Hippocampal formation (tissue), 2 donors: ENCODE measurements around the gene LINC01488.

ENCODE experiments used
- DNase-seq, 2 donors: peaks; one replicate each; lab custom pipeline; 2025; lab: John Stamatoyannopoulos, UW

Gene LINC01488

DNA sequence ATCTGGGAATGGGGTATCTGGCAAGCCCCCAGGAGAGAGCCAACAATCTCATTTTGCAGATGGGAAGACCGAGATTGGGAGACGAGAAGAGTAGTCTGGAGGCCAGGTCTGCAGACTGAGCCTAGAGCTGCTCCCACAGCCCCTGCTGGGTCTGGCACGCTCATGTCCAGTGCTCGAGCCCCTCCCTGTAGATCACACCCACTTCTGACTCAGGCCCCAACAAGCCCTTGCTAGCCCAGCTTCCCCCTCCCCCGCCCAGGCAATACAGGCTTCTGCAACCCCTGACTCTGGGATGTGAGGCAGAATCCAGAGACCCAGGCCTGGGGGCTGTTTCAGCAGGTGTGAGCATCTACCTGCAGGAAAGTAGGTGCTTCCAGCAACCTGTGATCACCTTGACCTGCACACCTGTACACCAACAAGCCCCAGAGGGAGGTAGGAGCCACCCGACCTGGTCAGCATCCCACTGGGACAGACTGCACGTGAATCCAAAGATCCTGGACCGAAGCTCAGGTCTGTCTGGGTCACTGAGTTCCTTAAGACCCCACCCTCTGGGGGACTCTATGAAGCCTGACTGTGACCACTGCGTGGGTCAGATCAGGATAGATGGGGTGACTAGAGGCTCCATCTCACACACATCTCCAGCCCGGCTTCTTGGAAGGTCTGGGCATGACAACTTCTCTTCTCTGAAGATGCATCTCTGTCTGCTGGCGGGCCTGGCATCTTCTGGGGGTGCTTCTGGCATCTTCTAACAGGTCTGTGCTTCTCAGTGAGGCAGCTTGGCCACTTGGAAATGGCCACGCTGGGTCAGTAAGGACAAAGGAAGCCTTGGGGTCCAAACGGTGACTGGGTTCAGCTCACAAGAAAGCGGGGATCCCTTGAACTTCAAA, 29.3 kb downstream of the LINC01488 start:
- DNase-seq, result no peak

DNA sequence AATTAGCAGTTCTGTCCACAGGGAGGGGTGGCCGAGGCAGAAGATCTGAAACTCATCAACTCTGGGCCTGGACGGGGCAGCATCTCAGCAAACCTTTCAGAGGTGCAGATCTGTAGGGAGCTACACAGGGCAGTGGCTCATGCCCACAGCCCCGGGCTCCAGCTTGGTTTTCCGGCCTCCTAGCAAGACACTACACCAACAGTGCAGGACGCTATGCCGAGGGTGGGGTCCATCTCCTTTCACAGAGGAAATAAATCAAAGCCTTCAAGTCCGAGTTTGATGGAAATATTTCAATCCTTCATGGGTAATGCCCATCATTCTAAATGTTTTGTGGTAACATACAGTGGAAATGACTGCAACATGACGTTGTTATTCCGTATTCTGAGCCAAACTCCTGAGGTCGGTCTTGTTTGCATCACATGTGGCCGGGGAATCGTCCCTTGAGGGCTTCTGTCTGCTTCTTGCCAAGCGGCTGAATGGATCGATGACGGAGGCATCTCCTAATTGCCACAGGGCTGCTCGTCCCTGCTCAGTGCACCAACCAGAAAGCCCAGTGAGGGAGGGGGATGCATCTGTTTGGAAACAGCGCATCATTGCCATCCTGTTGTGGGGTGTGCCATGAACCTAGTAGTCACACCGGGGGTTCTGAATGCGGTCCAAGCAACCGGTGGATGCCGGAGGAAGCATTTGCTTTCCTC, 30.0 kb downstream of the LINC01488 start:
- no peak for DNase-seq

DNA sequence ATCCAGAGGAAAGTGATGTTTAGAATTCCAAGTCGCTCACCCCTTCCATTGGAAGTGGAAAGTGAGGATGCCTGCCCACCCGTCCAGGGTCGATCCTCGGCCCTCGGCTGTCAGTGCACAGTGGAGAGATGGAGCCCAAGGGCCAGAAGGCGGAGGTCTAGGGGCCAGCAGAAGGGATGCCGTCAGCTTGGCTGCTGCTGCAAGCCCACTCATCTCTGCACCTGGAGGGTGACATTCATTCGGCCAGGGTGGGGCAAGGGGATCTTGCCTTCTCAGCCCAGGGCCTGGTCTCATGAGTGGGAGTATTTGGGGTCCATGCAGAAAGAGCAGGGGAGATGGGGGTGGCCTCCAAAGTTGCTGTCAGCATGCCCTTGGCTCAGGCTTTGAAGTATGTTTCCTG, 30.7 kb downstream of the LINC01488 start:
- no peak for DNase-seq

DNA sequence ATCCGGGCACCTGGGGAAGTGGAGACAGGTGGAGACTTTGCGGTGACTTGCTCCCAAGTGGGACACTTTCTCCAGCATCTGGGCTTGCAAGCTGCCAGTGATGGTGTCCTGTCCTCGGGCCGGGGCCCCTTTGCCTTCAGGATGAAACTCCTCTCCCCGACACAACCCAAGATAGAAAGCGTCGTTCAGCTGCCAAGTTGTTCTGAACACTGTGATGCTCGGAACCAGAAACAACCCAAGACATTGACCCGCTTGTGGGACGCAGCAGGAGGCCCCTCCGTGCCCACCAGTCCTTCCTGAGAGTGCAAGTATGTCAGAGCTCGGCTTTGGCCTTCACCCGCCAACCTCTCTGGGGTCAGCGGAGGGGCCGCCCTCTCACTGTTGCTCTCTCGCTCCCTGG, 31.3 kb downstream of the LINC01488 start:
- no peak for DNase-seq

DNA sequence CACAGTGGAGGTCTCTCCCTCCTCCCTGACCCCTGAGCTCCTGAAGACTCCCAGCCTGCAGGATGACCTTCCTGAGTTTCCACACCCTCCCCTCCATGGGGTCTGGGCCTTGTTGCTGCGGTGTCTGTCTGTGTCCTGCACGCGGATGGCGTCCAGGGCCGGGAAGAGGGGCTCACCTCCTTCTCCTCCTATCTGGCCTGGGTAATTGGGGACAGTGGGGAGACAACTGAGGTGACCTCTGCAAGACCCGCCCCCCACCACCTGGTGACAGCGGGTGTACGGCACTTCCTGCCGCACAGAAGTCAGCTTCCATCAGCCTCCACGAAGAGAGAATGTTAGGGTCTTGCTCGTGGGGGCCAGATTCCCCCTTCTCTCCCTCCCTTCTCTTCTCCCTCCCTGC, 31.7 kb downstream of the LINC01488 start:
- DNase-seq, result no peak

DNA sequence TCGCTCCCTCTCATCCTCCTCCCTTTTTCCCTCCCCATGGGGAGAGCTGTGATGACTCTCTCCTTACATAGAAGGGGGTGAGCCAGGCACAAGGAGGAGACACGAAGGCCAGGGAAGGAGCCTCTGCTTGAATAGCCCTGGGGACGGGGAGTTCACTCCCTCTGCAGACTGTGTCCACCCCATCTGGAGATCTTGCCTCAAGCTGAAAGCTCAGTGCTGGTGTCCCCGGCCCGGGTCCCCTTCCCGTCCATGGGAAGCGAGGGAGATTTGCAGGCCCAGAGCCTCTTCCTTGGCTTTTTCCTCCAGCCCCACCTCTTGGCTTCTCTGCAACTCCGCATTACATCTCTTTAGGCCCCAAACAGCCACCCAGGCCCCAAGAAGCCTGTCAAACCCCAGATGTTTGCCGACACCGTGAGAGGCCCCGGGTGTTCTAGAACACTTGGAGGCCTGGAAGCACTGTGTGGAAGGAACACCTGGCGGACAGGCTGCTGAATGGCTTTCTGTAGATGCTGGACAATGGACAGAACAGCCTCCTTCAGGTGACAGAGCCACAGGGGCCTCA, 32.3 kb downstream of the LINC01488 start:
- no peak for DNase-seq

DNA sequence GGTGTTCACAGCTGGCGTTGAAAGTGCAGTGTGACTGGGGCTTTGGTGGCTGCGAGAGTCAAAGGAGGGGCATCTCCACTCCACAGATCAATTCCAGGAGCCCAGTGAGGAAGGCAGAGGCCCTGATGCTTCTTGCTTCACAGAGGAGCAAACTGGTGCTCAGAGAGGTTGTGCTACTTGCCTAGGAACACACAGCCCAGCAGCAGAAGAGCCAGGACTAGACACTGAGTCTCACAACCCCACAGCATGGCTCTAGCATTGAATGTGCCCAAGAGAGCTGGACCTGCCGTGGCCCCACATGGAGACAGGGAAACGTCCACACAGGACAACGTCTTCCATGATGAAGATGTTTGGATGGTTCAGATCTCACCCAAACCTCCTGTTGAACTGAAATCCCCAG, 33.3 kb downstream of the LINC01488 start:
- DNase-seq, result no peak

DNA sequence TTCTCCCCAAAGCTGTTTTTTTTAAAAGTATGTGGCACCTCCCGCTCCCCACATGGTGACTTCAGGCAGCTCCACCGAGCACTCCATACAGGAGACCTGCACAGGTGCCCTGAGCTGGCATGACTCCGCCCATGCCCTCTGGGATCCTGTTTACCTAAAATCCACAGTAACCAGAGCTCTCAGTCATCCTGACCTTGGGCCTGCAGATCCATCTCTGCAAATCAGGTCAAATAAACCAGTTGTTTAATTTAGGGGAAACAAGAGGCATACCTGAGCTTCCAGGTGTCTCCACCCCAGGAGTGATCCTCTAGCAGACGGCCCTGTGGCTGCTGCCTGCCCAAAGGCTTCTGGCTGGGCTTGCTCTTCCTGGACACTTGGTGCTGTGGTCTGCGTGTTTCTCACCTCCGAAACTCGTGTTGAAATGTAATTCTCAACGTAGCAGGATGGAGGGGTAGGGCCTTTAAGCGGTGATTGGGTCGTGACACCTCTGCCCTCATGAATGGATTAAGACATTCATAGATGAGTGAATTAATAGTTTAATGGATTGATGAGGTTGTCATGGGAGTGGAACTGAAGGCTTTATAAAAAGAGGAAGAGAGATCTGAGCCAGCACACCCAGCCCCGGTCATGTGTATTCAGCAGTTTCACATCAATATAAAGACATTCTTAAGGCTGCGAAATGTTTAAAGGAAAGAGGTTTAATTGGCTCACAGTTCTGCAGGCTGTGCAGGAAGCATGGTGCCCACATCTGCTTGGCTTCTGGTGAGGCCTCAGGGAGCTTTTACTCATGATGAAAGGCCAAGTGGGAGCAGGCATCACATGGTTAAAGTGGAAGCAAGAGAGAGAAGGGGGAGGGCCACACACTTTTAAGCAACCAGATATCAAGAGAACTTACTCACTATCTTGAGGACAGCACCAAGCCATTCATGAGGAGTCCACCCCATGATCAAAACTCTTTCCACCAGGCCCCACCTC, 34.1 kb downstream of the LINC01488 start:
- DNase-seq, result peak in 1 of 2 donors; percentile 1

DNA sequence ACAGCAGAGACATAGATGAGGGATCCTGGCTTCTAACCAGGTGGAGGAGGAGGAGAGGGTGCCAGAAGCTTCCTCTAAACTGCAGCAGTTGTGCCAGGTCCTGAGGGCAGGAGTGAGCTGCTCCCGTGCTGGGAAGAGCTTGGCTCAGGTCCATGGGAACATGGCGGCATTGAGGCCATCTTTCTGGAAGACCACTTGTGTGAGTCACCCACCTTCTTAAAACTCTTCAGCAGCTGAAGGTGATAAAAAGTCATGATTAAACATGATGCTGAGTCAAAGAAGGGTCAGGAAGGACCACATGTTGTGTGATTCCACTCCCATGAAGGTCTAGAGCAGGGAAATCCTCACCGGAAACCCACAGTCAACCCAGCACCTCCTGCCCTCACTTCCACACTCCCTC, 35.1 kb downstream of the LINC01488 start:
- DNase-seq, result no peak

DNA sequence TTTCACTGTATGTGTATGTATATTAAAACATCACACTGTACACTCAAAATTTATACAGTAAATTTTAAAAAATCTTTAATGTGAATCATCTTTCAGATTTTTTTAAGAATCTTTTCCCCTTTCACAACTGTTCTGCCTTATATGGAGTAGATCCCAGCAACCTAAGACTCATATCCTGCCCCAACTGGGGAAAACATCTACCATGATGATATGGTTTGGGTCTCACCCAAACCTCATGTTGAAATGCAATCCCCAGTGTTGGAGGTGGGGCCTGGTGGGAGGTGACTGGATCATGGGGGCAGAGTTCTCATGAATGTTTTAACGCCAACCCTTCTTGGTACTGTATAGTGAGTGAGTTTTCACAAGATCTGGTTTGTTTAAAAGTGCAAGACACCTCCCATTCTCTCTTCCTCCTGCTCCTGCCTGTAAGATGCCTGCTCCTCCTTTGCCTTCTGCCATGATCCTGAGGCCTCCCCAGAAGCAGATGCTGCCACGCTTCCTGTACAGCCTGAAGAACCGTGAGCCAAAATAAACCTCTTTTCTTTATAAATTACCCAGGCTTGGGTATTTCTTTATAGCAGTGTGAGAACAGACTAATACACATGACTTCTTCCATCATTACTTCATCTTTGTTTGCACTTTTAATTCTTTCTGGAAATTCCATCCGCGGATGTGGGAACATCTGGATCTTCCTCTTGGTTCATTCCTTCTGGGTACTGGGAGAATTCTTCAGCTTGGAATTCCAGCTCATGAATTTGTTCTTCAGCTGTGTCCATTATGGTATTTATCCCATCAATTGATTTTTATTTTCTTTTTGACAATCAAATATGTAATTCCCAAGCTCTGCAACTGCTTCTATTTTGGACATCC, 36.9 kb downstream of the LINC01488 start:
- DNase-seq, result no peak

DNA sequence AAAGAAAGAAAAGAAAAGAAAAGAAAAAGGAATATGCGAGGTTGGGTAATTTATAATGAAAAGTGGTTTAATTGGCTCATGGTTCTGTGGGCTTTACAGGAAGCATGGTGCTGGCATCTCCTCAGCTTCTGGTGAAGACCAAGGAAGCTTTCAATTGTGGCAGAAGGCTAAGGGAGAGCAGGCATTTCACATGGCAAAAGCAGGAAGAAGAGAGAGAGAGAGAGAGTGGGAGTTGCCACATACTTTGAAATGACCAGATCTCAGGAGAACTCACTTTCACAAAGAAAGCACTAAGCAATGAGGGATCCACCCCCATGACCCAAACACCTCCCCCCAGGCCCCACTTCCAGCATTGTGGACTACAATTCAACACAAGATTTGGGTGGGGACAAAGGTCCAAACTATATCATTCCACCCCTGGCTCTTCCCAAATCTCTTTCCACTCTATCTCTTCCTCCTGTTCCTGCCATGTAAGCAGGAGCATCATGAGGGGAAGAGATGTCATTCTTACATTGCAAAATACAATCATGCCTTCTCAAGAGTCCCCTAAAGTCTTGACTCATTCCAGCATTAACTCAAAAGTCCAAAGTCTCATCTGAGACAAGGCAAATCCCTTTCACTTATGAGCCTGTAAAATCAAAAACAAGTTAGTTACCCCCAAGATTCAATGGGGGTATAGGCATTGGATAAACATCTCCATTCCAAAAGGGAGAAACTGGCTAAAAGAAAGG, 38.9 kb downstream of the LINC01488 start:
- DNase-seq, result no peak

DNA sequence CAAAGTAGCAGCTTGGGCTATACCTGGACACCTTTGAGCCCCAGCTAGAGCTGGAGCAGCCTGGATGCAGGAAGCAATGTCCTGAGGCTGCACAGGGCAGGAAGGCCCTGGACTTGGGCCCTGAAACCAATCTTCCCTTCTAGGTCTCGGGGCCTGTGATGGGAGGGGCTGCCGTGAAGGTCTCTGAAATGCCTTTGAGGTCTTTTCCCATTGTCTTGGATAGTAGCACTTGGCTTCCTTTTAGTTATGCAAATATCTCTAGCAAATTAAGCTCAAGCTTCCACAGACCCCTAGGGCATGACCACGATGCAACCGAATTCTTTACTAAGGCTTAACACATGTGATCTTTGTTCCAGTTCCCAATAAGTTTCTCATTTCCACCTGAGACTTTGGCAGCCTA, 40.0 kb downstream of the LINC01488 start:
- no peak for DNase-seq

DNA sequence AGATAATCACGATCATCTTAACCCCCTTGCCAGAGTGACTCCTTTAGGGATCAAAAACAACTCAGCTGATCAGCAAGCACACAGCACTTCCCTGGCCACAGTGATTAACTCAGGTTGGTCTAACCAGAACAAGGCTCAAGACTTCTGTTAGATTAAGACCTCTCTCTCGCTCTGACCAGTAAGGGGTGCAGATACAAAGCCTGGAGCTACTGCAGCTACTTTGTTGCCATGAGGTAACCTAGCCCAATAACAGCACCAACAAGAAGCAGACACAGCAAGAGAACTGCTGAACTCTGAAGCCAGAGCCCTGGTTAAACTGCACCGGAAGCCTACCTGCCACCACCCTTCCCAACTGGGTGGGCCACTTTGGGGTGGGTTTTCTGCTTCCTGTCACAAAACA, 42.0 kb downstream of the LINC01488 start:
- DNase-seq, result no peak

DNA sequence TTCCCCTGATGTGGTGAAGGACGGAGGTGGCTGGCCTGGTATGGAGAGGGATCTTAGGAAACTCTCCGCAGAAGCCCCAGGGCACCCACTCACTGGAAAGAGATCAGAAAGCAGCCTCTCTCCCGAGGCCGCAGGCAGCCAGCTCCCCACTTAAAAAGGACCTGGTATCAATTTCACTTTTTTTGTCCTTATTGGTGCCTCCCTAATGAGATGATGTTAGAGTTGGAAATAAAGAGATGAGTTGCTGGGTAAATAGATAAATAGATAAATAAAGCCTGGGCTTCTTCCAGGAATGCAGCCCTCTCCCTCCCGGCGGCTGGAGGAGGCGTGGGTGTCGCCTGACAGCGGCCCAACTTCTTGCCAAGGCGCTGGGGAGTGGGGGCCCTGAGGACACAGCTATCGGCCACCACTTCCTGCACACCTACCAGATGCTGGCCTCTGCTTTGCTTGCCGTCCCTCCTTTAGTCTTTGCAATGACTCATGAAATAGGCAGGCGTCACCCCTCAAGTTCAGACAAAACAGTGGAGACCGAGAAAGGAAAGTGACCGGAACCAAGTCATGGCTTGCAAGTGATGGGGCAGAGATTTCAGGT, 42.9 kb downstream of the LINC01488 start:
- DNase-seq, result no peak

DNA sequence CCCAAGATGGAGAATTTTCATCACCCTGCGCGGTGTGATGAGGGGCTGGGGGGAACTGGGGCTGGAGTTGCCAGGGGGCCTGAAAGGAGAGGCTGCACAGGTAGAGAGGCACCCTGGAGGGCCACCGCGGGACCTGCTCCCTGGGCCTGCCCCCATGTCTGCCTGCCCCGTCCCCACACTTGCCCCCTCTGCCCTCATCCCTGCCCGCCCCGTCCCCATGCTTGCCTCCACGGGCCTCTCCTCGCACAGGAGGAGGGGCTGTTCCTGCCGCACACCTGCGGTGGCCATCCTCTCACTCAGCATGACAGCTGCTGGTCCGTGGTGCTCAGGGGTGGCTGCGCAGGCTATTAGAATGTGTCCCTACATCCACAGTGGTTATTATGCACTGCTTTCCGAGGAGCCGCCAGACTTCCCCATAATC, 43.5 kb downstream of the LINC01488 start:
- no peak for DNase-seq

DNA sequence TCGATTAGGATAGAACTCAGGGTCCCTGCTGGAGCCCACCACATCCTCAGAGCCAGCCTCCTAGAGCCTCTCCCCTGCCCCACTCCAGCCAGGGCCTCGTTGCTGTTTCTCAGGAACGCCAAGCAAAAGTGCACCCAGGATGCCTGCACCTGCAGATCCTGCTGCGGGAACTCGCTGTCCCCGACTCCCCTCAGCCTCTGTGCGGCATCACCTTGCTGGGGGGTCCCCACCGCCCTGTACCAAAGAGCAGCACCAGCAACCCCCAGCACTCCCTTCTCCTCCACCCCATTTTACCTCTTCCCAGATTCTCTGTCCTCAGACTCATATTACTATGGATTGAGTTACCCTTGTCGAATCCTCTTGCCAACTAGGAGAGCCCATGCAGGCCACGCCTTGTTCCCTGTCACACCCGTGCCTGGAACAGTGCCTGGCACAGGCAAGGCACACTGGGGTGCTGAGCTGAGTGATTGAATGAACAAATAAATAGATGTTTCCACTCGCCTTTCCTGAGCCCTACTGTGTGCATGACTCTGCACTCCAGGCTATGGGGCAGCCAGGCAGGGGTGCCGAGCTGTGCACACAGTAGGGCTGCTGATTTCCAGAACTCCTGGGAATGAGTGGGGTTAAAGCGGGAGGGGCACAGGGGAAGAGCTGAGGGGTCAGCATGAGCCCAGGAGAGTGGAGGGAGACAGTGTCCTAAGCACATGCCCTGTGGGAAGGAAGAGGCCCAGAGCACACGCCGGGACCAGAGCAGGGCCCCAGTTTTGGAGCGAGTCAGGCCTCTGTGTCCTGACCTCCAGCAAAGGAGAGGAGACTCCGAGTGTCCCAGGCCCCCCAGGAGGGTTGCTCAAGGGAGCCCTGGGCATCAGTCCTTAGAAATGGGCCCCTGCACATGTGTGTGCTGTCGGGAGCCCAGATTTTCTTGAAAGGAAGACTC, 44.3 kb downstream of the LINC01488 start:
- no peak for DNase-seq

DNA sequence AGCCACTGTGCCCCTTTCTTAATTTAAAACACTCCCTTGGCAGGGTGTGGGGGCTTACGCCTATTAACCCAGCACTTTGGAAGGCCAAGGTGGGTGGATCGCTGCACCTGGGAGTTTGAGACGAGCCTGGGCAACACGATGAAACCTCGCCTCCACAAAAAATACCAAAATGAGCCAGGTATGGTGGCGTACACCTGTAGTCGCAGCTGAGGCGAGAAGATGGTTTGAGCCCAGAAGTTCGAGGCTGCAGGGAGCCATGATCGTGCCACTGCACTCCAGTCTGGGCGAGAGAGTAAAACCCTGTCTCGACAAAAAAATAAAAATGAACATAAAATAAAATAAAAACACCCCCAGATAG, 45.0 kb downstream of the LINC01488 start:
- DNase-seq, result no peak

DNA sequence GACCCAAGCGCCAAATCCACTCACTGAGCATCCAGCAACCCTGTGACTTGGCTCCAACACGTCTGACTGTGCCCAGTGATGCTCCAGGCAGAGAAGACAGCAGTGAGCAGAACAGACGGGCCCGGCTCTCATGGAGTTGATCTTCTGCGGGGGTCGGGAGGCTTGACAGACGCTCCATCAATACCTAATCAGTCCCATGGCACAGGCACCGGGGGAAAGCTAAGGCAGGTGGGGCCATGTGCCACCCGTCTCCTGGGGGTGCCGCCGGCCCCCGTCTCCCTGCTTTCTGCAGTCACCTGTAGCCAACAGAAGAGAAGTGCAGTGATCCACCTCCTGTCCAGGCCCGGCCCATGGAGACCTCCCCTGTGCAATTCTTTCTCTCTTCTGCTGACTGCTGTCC, 47.5 kb downstream of the LINC01488 start:
- DNase-seq, result no peak
